GM21529 (cell line): ENCODE data around the gene MSL3B.
"Not testable (repeated sequence)": the region's sequence is repeated elsewhere in the genome, so short reads cannot be mapped to it uniquely, and the experiment has no call there.

Experiments
- ATAC-seq: cut with Tn5 transposase; IDR thresholded peaks from one replicate; pipeline ENCODE4 v1.9.1; 2021; ENCODE audit not compliant: unreplicated experiment

The MSL3B gene

GRCh38 chr2:233867993-233868532, at the start of gene MSL3B:
MSL3B (minus strand) TSS chr2:233868386.
- no peak for ATAC-seq

DNA sequence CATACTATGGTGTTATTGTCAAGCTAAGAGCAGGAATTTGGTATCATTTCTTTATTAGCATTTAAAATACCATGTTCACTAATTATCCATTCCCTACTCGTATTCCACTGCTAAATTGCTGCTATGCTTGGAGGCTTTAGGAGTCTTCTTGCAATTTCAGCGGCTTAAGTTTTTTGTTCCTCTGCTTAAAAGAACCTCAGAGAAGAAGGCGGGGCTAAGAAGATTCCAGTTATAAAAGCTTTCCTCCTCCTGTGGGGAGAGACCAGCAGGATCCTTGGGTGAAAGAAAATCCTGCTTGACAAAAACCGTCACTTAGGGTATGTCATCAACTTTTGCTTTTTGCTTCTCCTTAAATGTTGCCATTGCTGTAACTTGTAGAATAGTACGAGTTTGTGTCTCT, 48.9 kb upstream of the MSL3B start, which contains the start of gene TRPM8:
Gene TRPM8 (plus strand): TSS at position 258 of the 400 bp plus-strand sequence. CDS start 9,165 bp downstream, outside the sequence.
- ATAC-seq = no peak

DNA sequence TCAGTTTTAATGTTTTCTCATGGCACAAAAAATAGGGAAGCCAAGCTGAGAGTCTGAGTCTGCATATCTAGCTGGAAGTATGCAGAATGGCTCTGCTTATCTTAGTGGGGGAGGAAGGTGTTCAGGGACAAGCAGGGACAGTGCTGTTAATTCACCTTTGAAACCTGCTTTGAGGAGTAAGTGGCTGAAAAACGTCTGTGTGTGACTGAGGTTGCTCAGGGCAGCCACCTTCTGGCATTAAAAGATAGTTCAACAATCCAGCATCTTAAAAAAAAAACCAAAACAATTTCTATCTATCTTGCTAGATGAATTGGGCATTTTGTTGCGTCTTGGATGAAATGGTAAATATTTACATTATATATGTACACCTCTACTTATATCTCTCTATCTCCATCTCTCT, 46.9 kb upstream of the MSL3B start:
- no peak for ATAC-seq

GRCh38 chr2:233912691-233913423, 44.7 kb upstream of the MSL3B start:
- ATAC-seq = no peak

DNA sequence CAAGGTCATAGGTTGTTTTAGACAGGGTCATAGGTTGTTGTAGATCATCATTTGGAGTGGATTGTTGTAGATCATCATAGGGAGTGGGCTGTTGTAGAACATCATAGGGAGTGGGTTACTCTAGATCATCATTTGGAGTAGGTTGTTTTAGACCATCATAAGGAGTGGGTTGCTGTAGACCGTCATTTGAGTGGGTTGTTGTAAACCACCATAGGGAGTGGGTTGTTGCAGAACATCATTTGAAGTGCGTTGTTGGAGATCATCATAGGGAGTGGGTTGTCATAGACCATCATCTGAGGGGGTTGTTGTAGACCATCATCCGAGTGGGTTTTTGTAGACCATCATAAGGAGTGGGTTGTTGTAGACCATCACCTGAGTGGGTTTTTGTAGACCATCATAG, 39.4 kb upstream of the MSL3B start:
- no peak for ATAC-seq

DNA sequence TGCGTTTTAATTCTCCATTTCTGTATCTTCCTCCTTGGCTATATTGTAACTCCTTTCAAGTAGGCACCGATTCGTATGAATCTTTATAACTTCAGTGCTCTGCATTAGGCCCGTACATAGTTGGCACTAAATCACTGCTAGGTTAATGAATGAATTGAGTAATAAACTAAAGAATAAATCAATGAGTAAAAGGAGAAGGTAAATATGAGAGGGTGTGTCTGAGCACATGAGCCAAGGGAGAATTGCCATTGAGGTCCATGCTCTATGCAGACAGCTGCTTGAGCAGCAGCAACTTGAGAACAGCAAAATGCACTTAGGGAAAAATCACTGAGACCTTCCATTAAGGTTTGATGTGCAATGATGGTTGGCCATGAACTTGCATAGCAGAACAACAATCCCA, 37.8 kb upstream of the MSL3B start:
- no peak for ATAC-seq

DNA sequence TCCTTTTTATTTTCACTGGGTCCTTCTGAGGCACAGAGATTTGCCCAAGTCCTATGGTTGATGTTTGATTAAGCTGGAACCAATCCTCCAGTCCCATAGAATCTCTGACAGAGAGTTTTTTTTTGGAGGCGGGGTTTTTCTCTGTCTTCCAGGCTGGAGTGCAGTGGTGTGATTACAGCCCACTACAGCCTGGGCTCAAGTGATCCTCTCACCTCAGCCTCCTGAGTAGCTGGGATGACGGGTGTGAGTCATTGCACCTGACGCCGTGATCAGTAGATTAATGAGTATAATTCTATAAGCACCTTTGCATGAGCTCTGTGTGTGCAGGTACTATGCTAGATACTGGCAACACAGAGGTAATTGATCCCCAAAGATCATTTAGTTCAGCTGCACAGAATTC, 33.7 kb upstream of the MSL3B start:
- ATAC-seq = no peak

DNA sequence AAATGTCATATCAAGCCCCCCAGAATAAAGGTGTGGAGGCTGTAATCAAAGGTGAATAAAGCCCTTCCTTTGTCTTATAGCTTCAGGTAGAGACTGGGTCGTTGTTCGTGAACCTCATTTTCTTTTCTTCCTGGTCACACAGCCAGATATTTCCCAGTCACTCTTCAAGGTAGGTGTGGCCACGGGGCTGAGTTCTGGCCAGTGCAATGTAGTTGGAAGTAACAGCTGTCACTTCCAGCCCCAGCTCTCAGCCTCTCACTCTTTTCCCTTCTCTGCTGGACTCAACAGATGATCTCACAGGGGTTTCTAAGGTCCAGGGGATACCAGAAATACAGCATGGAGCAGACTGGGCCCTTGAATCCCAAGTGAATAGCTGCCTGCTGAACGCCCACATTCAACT, 33.2 kb upstream of the MSL3B start:
- ATAC-seq = no peak

DNA sequence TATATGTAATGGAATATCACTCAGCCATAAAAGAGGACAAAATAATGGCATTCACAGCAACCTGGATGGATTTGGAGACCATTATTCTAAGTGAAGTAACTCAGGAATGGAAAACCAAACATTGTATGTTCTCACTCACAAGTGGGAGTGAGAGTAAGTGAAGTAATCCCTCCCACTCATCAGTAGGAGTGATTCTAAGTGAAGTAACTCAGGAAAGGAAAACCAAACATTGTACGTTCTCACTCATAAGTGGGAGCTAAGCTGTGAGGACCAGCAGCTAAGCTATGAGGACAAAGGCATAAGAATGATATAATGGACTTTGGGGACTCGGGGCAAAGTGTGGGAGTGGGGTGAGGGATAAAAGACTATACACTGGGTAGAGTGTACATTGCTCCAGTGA, 28.1 kb upstream of the MSL3B start:
- ATAC-seq = not testable (repeated sequence)

DNA sequence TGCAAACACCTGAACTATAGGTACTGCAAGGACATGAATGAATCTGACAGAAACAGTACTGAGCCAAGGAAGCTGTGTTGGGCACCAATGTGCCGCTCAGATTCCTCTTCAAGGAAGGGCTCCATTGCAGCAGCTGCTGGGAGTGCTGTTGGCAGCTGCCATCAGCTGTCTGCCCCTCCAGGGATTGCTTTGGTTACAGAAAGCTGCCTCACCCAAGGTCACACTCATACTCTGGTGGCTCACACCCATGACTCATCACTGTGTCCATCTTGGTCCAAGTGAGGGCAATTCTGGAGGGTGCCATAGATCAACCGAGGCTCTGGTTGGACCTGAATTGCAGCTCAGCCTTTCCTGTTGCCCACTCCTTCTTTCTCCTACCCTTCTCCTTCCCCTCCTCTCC, 24.6 kb upstream of the MSL3B start:
- ATAC-seq = no peak

- no peak for ATAC-seq
Observed at GRCh38 chr2:233882353-233882752, 14.2 kb upstream of the MSL3B start.

GRCh38 chr2:233872125-233872524, 3.9 kb upstream of the MSL3B start:
- not testable (repeated sequence) for ATAC-seq

- no peak for ATAC-seq
Observed at GRCh38 chr2:233871432-233871831, 3.2 kb upstream of the MSL3B start.

- ATAC-seq = no peak
Observed at GRCh38 chr2:233866479-233866878, 1.7 kb downstream of the MSL3B start.

- ATAC-seq = no peak
Observed at GRCh38 chr2:233865838-233866237, 2.3 kb downstream of the MSL3B start.

DNA sequence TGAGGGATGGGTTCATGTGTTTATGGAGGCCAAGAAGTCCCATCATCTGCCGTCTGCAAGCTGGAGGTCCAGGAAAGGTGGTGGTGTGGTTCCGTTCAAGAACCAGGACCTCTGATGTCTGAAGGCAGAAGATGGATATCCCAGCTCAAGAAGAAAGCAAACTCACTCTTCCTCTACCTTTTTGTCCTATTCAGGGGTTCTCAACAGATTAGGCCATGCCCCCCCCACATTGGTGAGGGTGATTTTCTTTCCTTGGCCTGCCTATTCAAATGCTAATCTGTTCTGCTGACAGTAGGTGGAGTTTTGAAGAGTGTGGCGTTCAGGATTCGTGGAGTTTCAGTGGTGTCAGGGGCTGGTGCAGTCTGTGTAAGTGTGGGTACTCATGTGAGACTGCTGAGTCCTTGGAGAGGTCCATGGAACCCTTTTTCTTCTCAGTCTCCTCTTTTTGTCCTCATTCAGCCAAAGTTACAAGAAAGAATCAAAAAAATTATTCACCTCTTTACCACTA, 5.9 kb downstream of the MSL3B start:
- no peak for ATAC-seq

DNA sequence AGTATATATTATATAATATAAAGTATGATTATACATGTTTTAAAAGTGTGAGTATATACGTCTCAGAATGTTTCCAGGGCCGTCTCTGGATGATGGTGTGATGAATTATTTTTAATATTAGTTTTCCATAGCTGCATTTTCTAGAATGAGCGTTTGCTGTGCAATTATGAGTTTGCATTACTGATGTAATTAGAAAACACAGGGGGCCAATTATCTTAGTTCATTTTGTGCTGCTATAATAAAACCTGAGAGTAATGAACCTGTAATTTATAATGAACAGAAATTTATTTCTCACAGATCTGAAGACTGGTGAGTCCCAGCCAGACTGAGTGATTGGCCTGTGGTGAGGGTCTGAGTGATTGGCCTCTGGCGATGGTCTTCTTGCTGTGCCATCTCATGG, 9.9 kb downstream of the MSL3B start:
- no peak for ATAC-seq

DNA sequence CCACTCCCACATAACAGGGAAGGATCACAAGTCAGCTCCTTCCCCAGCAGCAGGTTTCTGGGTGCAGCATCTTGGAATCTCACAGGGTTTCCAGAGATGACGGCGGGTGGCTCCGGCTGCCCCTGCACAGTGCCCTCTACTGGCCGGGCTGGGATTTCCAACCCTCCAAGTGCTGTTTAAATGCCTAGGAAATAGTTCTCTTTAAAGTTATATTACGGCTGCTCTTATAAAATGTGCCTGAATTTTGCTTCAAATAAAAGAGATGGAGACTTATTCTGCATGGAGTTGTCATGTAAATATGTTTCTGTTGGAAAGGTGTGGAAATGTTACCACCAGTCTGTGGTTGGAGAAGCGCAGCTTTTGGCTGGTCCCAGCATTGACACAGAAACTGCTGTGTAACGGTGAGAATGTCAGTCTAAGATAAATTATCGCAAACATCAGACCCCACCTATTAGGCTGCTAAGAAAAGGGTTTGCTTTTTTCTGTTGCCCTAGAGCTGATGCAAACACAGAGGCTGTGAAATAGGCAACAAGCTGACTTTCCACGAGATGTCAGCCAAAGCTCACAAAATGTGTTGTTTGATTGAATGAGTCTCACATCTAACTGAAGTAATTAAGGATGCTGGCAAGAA, 10.6 kb downstream of the MSL3B start:
- no peak for ATAC-seq

DNA sequence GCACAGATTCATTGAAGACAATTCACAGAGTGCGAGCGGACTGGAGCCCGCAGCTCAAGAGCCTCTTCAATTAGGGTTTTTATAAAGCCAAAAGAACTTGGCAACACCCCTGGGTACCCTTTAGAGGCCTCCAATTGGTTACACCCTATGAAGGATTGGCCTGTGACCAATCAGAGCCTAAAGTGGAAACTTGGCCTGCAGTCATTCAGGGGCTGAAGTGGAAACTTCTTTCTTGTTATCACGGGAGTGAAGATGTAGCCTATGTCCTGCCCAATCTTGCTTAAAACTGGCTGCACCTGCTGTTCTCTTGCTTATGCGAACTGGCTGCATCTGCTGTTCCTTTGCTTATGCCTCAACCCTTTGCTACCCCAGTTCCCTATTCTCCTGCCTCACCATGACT, 12.0 kb downstream of the MSL3B start:
- ATAC-seq = no peak

DNA sequence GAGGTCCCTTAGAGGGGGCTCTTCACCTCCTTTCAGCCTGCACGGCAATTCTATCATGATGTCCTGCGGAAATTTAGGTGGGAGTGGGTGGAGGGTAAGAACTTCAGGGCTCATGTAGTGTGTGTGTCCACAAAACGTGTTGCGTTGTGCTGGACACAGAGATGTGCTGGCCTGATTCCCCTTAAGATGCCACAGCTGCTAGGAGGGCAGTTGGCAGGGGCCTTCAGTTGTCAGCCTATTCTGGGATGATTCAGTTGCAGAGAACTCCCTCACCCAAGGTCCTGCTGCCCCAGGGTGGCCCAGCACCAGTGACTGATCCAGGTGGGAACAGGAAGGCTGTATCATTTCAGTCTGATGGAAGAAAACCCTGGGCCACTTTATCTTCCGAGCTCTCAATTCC, 12.8 kb downstream of the MSL3B start:
- ATAC-seq = no peak

DNA sequence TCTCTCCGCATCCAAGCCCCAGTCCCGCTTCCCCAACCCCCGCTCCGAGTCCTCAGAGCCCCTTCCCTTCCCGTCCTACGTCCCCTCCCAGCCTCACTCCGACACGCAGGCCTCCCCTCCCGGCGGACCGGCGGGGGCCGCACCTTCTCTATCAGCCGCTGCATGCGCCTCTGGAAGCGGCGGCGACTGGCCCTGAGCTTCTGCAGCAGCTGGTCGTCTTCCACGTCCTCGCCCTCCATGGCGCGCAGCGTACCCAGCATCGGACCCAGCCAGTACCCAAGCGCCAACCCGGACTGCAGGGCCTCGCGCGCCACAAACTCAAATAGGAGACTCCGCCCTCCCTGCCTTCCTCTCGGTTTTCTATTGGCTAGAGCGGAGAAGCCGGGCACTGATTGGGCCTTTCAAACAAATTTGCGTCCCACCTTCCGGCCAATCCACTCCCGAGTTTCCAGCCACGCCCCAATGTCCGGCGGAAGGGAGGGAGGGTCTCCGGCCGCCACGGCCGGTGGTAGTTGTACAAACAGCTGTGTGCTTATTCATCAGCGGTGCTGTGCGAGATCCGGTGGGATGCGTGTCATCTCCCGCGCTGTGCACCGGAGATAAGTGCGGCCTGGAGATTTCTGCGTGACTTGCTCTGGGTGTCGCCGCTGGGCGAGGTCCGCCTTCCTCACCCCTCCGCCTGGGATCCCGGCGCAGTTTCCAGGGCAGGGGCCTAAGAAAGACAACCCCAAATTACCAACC, 13.8 kb downstream of the MSL3B start, which contains the start of gene HJURP:
Gene HJURP (minus strand): TSS at position 295 of the 741 bp plus-strand sequence. CDS start 35 bp downstream, at position 260.
- ATAC-seq = peak; percentile 99
